BJ (cell line): ENCODE data around the gene ANLN. TPM values are rescaled to one million over a fixed set of nuclear protein-coding genes. Genes with fewer than 3 reads are reported as not detected.
"Not testable (repeated sequence)": the region's sequence is repeated elsewhere in the genome, so short reads cannot be mapped to it uniquely, and the experiment has no call there.

ENCODE experiments used
- CTCF ChIA-PET: fragments of 350-600 bp; formaldehyde crosslinking; extraction: SDS; loops from one replicate; lab custom pipeline; 2021; ENCODE audit warnings: antibody characterized with exemption, inconsistent platforms; lab: Yijun Ruan, JAX
- POLR2A ChIA-PET: fragments of 300-600 bp; sonication (Branson Sonifier 250); formaldehyde crosslinking; extraction: SDS; loops from one replicate; lab custom pipeline; 2021; ENCODE audit warnings: antibody characterized with exemption; lab: Charles Lee
- DNase-seq: peaks from one replicate; pipeline ENCODE4 v3.0.0-alpha.2; 2011; ENCODE audit warnings: low read depth
- H3K27me3 ChIP-seq: 2 replicates; pipeline ENCODE4 v1.6.0; 2011; ENCODE audit warnings: low read length; ENCODE audit not compliant: control insufficient read depth, insufficient read depth
- H3K36me3 ChIP-seq: 2 replicates; pipeline ENCODE4 v1.5.1; 2011; ENCODE audit warnings: low read length; ENCODE audit not compliant: control insufficient read depth, insufficient read depth
- H3K4me3 ChIP-seq: 2 replicates; pipeline ENCODE4 v1.5.1; 2011; ENCODE audit warnings: low read depth, mild to moderate bottlenecking, control low read depth, low read length
- CTCF ChIP-seq: IDR thresholded peaks from 2 replicates; pipeline ENCODE4 v1.5.1; 2011; ENCODE audit warnings: low read depth, mild to moderate bottlenecking, control low read depth, inconsistent platforms, low read length, moderate library complexity; ENCODE audit not compliant: insufficient read depth
- polyA plus RNA-seq: library from polyadenylated mRNA; depleted of rRNA; stranded (reverse); fragments of >200 nt; gene quantifications from 2 replicates; pipeline ENCODE4 v1.2.3, GENCODE V29; 2011

ANLN gene
- polyA plus RNA-seq, 1 experiment = 63.3 TPM

GRCh38 chr7:36487756-36488336 lies 98.2 kb downstream of the ANLN start:
- POLR2A ChIA-PET = no interaction called here
- H3K4me3 ChIP-seq = no peak overlapping the region
- H3K36me3 ChIP-seq = no peaks in the 10 kb centered on the region
- CTCF ChIA-PET = interaction anchor here (0.6 to 11.2 kb wide), 22 partner anchors 9 to 953 kb away, joined by 3 to 197 read pairs (median 4); no protein-coding TSS in a partner anchor
- DNase-seq = no peak
- H3K27me3 ChIP-seq = peaks cover 6% of the 10 kb centered on the region
- peak; percentile 71 for TF ChIP-seq CTCF

DNA sequence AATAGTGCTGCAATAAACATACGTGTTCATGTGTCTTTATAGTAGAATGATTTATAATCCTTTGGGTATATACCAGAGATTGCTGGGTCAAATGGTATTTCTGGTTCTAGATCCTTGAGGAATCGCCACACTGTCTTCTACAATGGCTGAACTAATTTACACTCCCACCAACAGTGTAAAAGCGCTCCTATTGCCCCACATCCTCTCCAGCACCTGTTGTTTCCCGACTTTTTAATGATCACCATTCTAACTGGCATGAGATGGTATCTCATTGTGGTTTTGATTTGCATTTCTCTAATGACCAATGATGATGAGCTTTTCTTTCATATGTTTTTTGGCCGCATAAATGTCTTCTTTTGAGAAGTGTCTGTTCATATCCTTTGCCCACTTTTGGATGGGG lies 99.0 kb downstream of the ANLN start:
- POLR2A ChIA-PET, H3K36me3 ChIP-seq, H3K4me3 ChIP-seq, DNase-seq, H3K27me3 ChIP-seq: not testable (repeated sequence)
- CTCF ChIA-PET = interaction anchor here (0.7 to 11.2 kb wide), 7 partner anchors 16 to 694 kb away, joined by 3 to 197 read pairs (median 6); no protein-coding TSS in a partner anchor

DNA sequence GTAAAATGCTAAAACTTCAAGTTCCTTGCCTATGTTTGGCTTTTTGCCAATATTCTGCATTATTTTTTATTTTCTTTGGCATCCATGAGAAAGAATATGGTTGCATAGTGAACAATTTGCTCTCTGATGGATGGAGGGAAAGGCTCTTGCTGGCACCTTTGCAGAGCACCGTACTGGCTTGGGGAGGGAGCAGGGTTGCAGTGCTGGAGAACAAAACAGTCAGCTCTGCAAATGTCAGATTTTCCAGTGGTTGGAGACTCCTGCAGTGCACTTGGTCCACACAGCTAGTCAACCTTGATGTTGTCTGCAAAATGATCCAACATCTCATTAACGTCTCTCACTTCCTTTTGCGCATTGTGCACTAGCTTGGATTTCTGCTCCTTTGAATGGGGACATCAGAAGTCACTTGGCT lies 100.8 kb downstream of the ANLN start:
- Histone ChIP-seq H3K27me3 (peaks cover 6% of the 10 kb centered on the region), H3K36me3 (no peaks in the 10 kb centered on the region), H3K4me3 (no peak overlapping the region)
- POLR2A ChIA-PET = no interaction called here
- no peak for DNase-seq
- CTCF ChIA-PET = interaction anchor here (0.9 to 11.2 kb wide), 3 partner anchors 20 to 187 kb away, joined by 3 to 197 read pairs (median 3); no protein-coding TSS in a partner anchor
- TF ChIP-seq CTCF = no peak

GRCh38 chr7:36491317-36491716 lies 101.7 kb downstream of the ANLN start:
- ChIA-PET POLR2A (no interaction called here), CTCF (interaction anchor here (11.2 kb wide), 1 partner anchor 181 kb away, joined by 197 read pairs; no protein-coding TSS in a partner anchor)
- no peak for TF ChIP-seq CTCF
- no peak for DNase-seq
- Histone ChIP-seq H3K27me3 (peaks cover 3% of the 10 kb centered on the region; the same call in 1 of the 2 replicates), H3K4me3 (no peak overlapping the region), H3K36me3 (no peaks in the 10 kb centered on the region)

- H3K4me3 ChIP-seq = no peak overlapping the region
- no peaks in the 10 kb centered on the region for H3K27me3 ChIP-seq
- TF ChIP-seq CTCF = no peak
- DNase-seq = no peak
- CTCF ChIA-PET = interaction anchor here (1.1 to 1.8 kb wide), 3 partner anchors 9 to 175 kb away, joined by 3 to 5 read pairs (median 4); no protein-coding TSS in a partner anchor
- POLR2A ChIA-PET = no interaction called here
- H3K36me3 ChIP-seq = no peaks in the 10 kb centered on the region
Measured at GRCh38 chr7:36496576-36496975, 106.9 kb downstream of the ANLN start.

DNA sequence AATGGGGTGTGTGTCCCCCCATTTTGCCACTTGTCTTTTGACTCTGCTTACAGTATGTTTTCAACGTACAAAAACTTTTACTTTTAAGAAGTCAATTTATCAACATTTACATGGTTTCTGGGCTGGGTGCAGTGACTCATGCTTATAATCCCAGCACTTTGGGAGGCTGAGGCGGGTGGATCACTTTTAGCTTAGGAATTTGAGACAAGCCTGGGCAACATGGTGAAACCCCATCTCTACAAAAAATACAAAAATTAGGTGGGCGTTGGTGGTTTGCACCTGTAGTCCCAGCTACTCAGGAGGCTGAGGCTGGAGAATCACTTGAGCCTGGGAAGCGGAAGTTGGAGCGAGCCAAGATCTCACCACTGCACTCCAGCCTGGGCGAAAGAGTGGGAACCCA lies 107.5 kb downstream of the ANLN start:
- H3K27me3 ChIP-seq, H3K4me3 ChIP-seq, POLR2A ChIA-PET, H3K36me3 ChIP-seq, DNase-seq: not testable (repeated sequence)
- CTCF ChIA-PET = interaction anchor here (1.1 to 1.8 kb wide), 2 partner anchors 9 to 173 kb away, joined by 3 to 4 read pairs; no protein-coding TSS in a partner anchor
